Suprapubic skin (tissue), 4 donors: Measurements from ENCODE around the gene SLC22A4. TPM values are rescaled to one million over a fixed set of nuclear protein-coding genes. Genes with fewer than 3 reads are reported as not detected.

Experiments used
- DNase-seq, 2 donors: peaks; one replicate each; pipeline ENCODE4 v3.0.0-alpha.2; 2019; ENCODE audit warnings: low spot score in 2 of 2
- H3K27ac ChIP-seq: fragments of 200-600 bp; sonication (generic); one replicate; pipeline ENCODE4 v1.5.1; 2019
- H3K27me3 ChIP-seq: fragments of 200-600 bp; sonication (generic); one replicate; pipeline ENCODE4 v1.5.1; 2019
- H3K36me3 ChIP-seq: fragments of 200-600 bp; sonication (generic); one replicate; pipeline ENCODE4 v1.5.1; 2019
- H3K4me1 ChIP-seq: fragments of 200-600 bp; sonication (generic); one replicate; pipeline ENCODE4 v1.5.1; 2019
- H3K4me3 ChIP-seq: fragments of 200-600 bp; sonication (generic); one replicate; pipeline ENCODE4 v1.5.1; 2019; ENCODE audit warnings: mild to moderate bottlenecking
- H3K9me3 ChIP-seq: fragments of 200-600 bp; sonication (generic); one replicate; pipeline ENCODE4 v1.5.1; 2019
- EP300 ChIP-seq: sonication (generic); formaldehyde crosslinking; IDR thresholded peaks from one replicate; pipeline ENCODE4 v1.6.1; 2017; ENCODE audit warnings: antibody characterized with exemption
- POLR2A ChIP-seq, 2 donors: fragments of 450-650 bp; IDR thresholded peaks; one replicate each; pipeline ENCODE4 v1.6.1; 2017; ENCODE audit warnings: antibody characterized with exemption in 2 of 2, mild to moderate bottlenecking in 2 of 2, moderate library complexity in 2 of 2
- POLR2AphosphoS5 ChIP-seq, 3 donors: sonication (generic); formaldehyde crosslinking; IDR thresholded peaks; one replicate each; pipeline ENCODE4 v1.6.1; 2017; ENCODE audit warnings: antibody characterized with exemption in 3 of 3
- WGBS: methylation state at CpG from one replicate; pipeline ENCODE4 v1.1.5; 2018; 5-methylcytosine and 5-hydroxymethylcytosine counted together
- total RNA-seq, 4 donors: library from RNA; depleted of rRNA; stranded (reverse); fragments of >200 nt; gene quantifications; one replicate each; pipeline ENCODE4 v1.1.0, GENCODE V29; 2016
- TF ChIP-seq, protein P1 (sequence below), 2 donors: fragments of 200-600 bp in 1 of 2; fragments of 450-650 bp in 1 of 2; sonication (generic) in 1 of 2; IDR thresholded peaks; one replicate each; pipeline ENCODE4 v1.5.1; 2016 to 2019; ENCODE audit warnings: antibody characterized with exemption in 2 of 2, mild to moderate bottlenecking in 1 of 2, moderate library complexity in 1 of 2

SLC22A4 gene
- total RNA-seq, 4 donors from 2014 or later = 0.32 to 1.9 (median 1.3) TPM

DNA sequence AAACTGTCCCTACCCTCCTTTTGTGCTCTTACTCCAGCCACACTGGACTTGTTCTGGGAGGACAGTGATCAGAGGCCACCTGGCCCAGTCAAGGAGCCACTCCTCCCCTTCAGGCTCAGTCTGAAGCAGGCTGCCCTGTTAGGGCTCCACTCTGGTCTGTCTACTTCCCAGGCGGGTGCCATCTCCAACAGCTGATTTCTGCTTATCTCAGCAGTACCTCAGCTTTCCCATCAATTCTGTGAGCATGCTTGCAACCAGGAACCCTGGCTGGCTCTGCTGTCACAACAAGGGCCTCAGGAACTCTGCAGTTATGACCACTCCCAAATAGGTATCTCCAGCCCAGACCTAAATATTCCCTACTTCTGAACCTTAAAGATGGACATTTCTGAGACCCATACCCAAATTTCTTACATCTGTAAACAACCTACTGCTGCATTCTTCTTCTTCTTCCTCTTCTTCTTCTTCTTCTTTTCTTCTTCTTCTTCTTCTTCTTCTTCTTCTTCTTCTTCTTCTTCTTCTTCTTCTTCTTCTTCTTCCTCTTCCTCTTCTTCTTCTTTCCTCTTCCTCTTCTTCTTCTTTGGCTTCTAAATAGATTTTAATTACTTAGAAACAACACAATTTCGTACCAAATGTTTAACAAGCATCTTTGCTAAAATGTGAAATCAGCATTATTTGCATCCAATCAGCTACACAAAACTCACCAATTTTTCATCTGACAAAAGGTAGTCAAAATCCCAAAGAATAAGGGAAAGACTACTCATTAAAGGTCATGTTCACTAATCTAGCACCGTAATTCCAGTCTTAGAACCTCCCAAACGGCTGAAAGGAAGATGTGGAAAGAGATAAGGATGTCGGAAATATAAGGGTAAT lies 13.6 kb upstream of the SLC22A4 start:
- no peaks in the 10 kb centered on the region for H3K9me3 ChIP-seq
- H3K36me3 ChIP-seq = no peaks in the 10 kb centered on the region
- no peaks in the 10 kb centered on the region for H3K4me1 ChIP-seq
- no peak for DNase-seq
- 87% methylated on average over 5 of the region's 5 CpGs for WGBS
- no peak overlapping the region for H3K4me3 ChIP-seq
- H3K27me3 ChIP-seq = no peaks in the 10 kb centered on the region
- H3K27ac ChIP-seq = no peak overlapping the region
- TF ChIP-seq EP300 = no peak
- TF ChIP-seq POLR2AphosphoS5 (IDR thresholded peaks at IDR 0.05) = no peak
- TF ChIP-seq, protein P1, sequence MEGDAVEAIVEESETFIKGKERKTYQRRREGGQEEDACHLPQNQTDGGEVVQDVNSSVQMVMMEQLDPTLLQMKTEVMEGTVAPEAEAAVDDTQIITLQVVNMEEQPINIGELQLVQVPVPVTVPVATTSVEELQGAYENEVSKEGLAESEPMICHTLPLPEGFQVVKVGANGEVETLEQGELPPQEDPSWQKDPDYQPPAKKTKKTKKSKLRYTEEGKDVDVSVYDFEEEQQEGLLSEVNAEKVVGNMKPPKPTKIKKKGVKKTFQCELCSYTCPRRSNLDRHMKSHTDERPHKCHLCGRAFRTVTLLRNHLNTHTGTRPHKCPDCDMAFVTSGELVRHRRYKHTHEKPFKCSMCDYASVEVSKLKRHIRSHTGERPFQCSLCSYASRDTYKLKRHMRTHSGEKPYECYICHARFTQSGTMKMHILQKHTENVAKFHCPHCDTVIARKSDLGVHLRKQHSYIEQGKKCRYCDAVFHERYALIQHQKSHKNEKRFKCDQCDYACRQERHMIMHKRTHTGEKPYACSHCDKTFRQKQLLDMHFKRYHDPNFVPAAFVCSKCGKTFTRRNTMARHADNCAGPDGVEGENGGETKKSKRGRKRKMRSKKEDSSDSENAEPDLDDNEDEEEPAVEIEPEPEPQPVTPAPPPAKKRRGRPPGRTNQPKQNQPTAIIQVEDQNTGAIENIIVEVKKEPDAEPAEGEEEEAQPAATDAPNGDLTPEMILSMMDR (IDR thresholded peaks at IDR 0.05) = no peak
- TF ChIP-seq POLR2A (IDR thresholded peaks at IDR 0.05) = no peak

DNA sequence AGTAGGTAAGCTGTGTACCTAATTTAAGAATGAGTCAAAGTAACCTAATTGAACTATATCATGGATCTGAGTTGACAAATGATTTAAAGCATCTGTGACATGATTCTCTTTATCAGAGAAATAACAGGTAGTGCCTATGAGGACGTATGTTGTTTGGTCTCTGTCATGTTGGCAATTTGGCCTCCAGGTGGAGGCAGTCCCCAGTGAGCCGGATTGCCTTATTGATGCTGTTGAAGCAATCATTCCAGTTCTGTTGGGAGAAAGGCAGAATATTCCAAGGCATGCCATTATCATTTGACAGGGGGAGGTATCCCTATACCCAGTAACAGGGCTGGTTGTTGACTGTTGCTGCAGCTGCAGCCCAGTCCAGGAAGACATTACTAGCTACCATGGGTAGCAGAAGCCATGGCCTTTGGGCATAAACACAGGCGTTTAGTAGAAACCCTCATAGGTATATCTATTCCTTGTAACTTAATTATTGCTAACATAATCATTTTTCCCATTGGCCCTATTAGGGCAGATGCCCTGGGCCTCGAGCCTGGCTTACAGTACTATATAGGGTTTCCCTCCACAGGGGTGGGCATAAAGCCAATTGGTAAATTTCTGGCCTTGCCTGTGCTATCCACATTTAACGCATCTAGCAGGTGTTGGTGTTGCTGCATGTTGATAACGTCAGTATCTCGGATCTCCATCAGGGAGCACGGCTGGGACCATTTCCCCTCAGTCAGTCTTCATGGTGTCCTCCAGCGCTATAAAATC lies 12.2 kb upstream of the SLC22A4 start:
- H3K4me1 ChIP-seq = no peaks in the 10 kb centered on the region
- TF ChIP-seq, protein P1 (IDR thresholded peaks at IDR 0.05) = no peak
- TF ChIP-seq POLR2AphosphoS5 (IDR thresholded peaks at IDR 0.05) (no peak), POLR2A (IDR thresholded peaks at IDR 0.05) (no peak), EP300 (no peak)
- WGBS = 82% methylated on average over 9 of the region's 9 CpGs
- H3K36me3 ChIP-seq = no peaks in the 10 kb centered on the region
- no peak for DNase-seq
- no peak overlapping the region for H3K27ac ChIP-seq
- no peaks in the 10 kb centered on the region for H3K27me3 ChIP-seq
- no peaks in the 10 kb centered on the region for H3K9me3 ChIP-seq
- no peak overlapping the region for H3K4me3 ChIP-seq

DNA sequence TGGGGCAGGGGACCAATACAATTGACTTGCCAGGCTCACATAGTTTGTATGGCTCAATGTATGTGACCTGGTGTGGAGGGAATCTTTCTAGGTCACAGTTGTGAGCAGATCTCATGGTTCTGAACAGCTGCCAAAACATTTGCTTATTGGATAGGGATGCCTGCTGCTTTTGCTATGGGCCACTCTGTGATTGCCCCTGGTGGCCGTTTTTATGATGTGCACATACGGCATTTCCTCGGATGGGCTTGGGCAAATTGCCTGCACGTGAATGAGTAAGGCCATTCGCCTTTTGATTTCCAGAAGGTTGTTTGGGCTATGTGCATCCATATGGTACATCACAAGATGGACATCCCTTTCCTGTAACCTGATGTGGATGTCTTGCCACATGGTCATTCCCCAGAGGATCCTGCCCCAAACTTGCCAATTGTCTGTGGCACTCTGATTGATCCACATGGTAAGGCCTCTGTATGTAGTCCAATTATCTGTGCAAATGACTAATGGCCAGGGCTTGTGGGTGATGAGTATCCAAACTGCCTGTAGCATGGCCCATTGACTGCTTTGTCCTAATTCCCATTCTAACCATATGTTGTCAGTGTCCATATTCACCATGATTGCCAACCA lies 10.7 kb upstream of the SLC22A4 start:
- DNase-seq = no peak
- Histone ChIP-seq H3K27ac (no peak overlapping the region), H3K9me3 (no peaks in the 10 kb centered on the region), H3K4me3 (no peak overlapping the region), H3K4me1 (peaks cover 1% of the 10 kb centered on the region), H3K27me3 (no peaks in the 10 kb centered on the region), H3K36me3 (no peaks in the 10 kb centered on the region)
- TF ChIP-seq POLR2A (IDR thresholded peaks at IDR 0.05) (no peak), POLR2AphosphoS5 (IDR thresholded peaks at IDR 0.05) (no peak), EP300 (no peak)
- TF ChIP-seq, protein P1 (IDR thresholded peaks at IDR 0.05) = peak in 1 of 2 donors; percentile 50
- 80% methylated on average over 5 of the region's 5 CpGs for WGBS

DNA sequence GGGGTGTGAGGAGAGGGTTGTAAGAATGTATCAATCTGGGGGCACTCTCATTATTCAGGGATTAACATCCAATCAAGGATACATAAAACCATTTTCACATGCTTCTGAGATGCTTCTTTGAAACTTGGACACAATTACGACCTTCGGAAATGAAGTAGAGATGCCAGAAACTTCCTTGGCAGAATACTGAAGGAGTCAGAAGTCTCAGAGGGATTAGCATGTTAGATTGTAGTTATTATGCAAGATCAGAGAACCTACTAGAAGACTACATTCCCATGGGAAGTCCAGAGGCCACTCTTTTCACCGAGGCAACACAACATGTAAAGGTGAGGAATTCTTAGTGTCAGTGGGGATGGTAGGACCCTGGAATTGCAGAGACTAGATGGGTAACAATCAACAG lies 5.1 kb upstream of the SLC22A4 start:
- peaks cover 20% of the 10 kb centered on the region for H3K4me1 ChIP-seq
- no peak for DNase-seq
- TF ChIP-seq POLR2A (IDR thresholded peaks at IDR 0.05) (no peak), EP300 (no peak), POLR2AphosphoS5 (IDR thresholded peaks at IDR 0.05) (no peak)
- TF ChIP-seq, protein P1 (IDR thresholded peaks at IDR 0.05) = no peak
- H3K4me3 ChIP-seq = no peak overlapping the region
- 55% methylated on average over 3 of the region's 3 CpGs for WGBS
- H3K9me3 ChIP-seq = no peaks in the 10 kb centered on the region
- H3K27me3 ChIP-seq = no peaks in the 10 kb centered on the region
- H3K36me3 ChIP-seq = no peaks in the 10 kb centered on the region
- H3K27ac ChIP-seq = no peak overlapping the region
